ENCODE measurements around the gene SERPING1.
A peak's percentile ranks its signal among the peaks of the same experiment; 100 is the strongest.

The SERPING1 gene
- long read RNA-seq: 0 reads

DNA sequence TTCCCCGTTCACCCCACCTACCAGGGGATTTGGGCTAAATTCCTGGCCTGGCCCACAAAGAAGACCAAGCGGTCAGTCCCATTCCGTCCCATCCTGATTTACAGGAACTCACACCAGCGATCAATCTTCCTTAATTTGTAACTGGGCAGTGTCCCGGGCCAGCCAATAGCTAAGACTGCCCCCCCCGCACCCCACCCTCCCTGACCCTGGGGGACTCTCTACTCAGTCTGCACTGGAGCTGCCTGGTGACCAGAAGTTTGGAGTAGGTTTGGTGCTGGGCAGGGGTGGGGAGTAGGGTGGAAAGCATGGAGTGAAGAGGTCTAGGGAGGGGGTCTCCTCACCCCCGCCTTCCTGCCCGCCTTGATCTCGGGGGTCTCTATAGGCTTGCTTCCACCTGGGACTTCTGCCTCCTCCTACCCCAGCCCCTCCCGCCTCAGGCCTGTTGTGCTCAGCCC lies at the start of gene SERPING1:
TSS of gene SERPING1 (plus strand) at position 225 of the 455 bp plus-strand sequence. CDS start 586 bp downstream, outside the sequence.
- no peak within 1 kb of the TSS for H3K27ac ChIP-seq (replicated peaks)
- DNase-seq (ENCODE audit: low read depth in 1 of 2, low spot score in 1 of 2): no peak
- H3K27me3 ChIP-seq (ENCODE audit: insufficient read depth, poor library complexity, severe bottlenecking): no peaks in the 10 kb centered on the region
- TF ChIP-seq POLR2AphosphoS5 (IDR thresholded peaks at IDR 0.05; ENCODE audit: low read depth): no peak
- TF ChIP-seq, protein P1, sequence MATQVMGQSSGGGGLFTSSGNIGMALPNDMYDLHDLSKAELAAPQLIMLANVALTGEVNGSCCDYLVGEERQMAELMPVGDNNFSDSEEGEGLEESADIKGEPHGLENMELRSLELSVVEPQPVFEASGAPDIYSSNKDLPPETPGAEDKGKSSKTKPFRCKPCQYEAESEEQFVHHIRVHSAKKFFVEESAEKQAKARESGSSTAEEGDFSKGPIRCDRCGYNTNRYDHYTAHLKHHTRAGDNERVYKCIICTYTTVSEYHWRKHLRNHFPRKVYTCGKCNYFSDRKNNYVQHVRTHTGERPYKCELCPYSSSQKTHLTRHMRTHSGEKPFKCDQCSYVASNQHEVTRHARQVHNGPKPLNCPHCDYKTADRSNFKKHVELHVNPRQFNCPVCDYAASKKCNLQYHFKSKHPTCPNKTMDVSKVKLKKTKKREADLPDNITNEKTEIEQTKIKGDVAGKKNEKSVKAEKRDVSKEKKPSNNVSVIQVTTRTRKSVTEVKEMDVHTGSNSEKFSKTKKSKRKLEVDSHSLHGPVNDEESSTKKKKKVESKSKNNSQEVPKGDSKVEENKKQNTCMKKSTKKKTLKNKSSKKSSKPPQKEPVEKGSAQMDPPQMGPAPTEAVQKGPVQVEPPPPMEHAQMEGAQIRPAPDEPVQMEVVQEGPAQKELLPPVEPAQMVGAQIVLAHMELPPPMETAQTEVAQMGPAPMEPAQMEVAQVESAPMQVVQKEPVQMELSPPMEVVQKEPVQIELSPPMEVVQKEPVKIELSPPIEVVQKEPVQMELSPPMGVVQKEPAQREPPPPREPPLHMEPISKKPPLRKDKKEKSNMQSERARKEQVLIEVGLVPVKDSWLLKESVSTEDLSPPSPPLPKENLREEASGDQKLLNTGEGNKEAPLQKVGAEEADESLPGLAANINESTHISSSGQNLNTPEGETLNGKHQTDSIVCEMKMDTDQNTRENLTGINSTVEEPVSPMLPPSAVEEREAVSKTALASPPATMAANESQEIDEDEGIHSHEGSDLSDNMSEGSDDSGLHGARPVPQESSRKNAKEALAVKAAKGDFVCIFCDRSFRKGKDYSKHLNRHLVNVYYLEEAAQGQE (IDR thresholded peaks at IDR 0.05; ENCODE audit: insufficient replicate concordance, low read depth): no peak
- TF ChIP-seq GABPA (IDR thresholded peaks at IDR 0.05; ENCODE audit: low read depth): no peak
- TF ChIP-seq SPI1 (IDR thresholded peaks at IDR 0.05; ENCODE audit: borderline replicate concordance, low read depth): no peak
- TF ChIP-seq, protein P2, sequence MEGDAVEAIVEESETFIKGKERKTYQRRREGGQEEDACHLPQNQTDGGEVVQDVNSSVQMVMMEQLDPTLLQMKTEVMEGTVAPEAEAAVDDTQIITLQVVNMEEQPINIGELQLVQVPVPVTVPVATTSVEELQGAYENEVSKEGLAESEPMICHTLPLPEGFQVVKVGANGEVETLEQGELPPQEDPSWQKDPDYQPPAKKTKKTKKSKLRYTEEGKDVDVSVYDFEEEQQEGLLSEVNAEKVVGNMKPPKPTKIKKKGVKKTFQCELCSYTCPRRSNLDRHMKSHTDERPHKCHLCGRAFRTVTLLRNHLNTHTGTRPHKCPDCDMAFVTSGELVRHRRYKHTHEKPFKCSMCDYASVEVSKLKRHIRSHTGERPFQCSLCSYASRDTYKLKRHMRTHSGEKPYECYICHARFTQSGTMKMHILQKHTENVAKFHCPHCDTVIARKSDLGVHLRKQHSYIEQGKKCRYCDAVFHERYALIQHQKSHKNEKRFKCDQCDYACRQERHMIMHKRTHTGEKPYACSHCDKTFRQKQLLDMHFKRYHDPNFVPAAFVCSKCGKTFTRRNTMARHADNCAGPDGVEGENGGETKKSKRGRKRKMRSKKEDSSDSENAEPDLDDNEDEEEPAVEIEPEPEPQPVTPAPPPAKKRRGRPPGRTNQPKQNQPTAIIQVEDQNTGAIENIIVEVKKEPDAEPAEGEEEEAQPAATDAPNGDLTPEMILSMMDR (IDR thresholded peaks at IDR 0.05; ENCODE audit: insufficient read depth, low read length): no peak
- H3K4me3 ChIP-seq (replicated peaks; ENCODE audit: insufficient read depth, low read length): 0 out of 2 replicates have a peak within 1 kb of the TSS, but pooled peaks have one; percentile 9

- Histone ChIP-seq H3K27ac (replicated peaks) (no peak overlapping the region), H3K27me3 (ENCODE audit: insufficient read depth, poor library complexity, severe bottlenecking) (no peaks in the 10 kb centered on the region), H3K4me3 (replicated peaks; ENCODE audit: insufficient read depth, low read length) (no peak overlapping the region)
- DNase-seq (ENCODE audit: low read depth in 1 of 2, low spot score in 1 of 2): peak in 1 of 2 experiments; percentile 61
- TF ChIP-seq, protein P1 (IDR thresholded peaks at IDR 0.05; ENCODE audit: insufficient replicate concordance, low read depth): no peak
- peak; percentile 40; the same call in 1 of the 2 replicates for TF ChIP-seq SPI1 (IDR thresholded peaks at IDR 0.05; ENCODE audit: borderline replicate concordance, low read depth)
- TF ChIP-seq, protein P2 (IDR thresholded peaks at IDR 0.05; ENCODE audit: insufficient read depth, low read length): no peak
- TF ChIP-seq GABPA (IDR thresholded peaks at IDR 0.05; ENCODE audit: low read depth): no peak
- TF ChIP-seq POLR2AphosphoS5 (IDR thresholded peaks at IDR 0.05; ENCODE audit: low read depth): no peak
Observed at GRCh38 chr11:57547854-57548377, 49.6 kb upstream of the SERPING1 start.

DNA sequence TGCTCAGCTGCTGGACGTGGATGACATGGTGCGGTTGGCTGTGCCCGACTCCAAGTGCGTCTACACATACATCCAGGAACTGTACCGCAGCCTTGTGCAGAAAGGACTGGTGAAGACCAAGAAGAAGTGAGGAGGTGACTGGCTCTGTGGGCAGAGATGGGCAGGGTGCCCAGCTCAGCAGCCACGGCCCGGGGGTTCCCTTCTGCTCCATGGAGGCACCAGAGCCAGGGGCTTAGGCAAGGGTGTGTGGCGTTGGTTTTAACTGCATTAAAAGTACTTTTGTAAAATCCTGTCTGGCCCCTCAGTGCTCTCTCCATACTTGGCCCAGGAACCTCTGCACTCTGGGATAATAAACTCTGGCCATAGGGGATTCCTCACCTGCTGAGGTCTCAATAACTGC lies 47.5 kb upstream of the SERPING1 start:
- no peak overlapping the region for H3K4me3 ChIP-seq (replicated peaks; ENCODE audit: insufficient read depth, low read length)
- TF ChIP-seq, protein P2 (IDR thresholded peaks at IDR 0.05; ENCODE audit: insufficient read depth, low read length): no peak
- TF ChIP-seq GABPA (IDR thresholded peaks at IDR 0.05; ENCODE audit: low read depth): no peak
- TF ChIP-seq POLR2AphosphoS5 (IDR thresholded peaks at IDR 0.05; ENCODE audit: low read depth): no peak
- TF ChIP-seq, protein P1 (IDR thresholded peaks at IDR 0.05; ENCODE audit: insufficient replicate concordance, low read depth): no peak
- TF ChIP-seq SPI1 (IDR thresholded peaks at IDR 0.05; ENCODE audit: borderline replicate concordance, low read depth): no peak

More for the DNA sequence above, 47.5 kb upstream of the SERPING1 start:
- Histone ChIP-seq H3K27ac (replicated peaks) (no peak overlapping the region), H3K27me3 (ENCODE audit: insufficient read depth, poor library complexity, severe bottlenecking) (no peaks in the 10 kb centered on the region)
- no peak for DNase-seq (ENCODE audit: low read depth in 1 of 2, low spot score in 1 of 2)

Data from HL-60 (cell line).